ENCODE results near the gene SENP3. TPM values are rescaled to one million over a fixed set of nuclear protein-coding genes. Genes with fewer than 3 reads are reported as not detected.

Gene SENP3
- total and polyA plus RNA-seq, 4 donors = 4.9 to 29.2 (median 19.7) TPM

DNA sequence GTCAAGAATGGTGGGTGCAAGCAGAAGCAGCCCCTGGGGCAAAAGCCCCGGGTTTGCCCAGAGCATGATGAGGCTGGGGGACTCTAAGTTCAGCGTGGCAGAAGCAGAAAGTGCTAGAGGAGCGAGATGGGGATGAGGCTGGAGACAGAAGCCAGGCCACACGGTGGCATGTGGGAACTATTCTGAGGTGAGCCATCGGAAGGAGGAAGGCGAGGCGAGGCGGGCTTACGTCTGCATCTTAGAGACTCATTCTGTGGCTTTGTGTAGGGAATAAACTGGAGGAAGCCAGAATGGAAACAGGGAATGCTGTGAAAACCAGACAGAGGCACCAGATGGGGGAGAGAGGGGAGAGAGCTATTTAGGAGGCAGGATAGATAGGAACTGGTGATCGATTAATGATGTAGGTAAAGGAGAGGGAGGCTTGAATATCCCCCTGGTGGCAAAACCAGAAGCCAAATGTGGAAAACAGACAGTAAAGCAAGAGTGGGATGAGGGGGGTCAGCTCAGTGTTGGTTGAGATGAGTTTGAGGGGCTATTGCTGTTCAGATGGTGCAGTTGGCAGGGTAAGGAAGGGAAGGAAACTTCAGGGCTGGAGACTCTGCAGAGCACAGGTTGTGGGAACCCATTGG is 6.3 kb upstream of the SENP3 start:
- Histone ChIP-seq H3K9me3 (ENCODE audit: control insufficient read depth in 4 of 4, low read length in 3 of 4) (no peaks in the 10 kb centered on the region), H3K36me3 (ENCODE audit: control insufficient read depth in 4 of 4, insufficient read depth in 3 of 4, low read depth in 1 of 4, low read length in 3 of 4) (no peaks in the 10 kb centered on the region), H3K9ac (ENCODE audit: low read depth in 1 of 2, low read length in 2 of 2) (no peak overlapping the region), H3K4me1 (ENCODE audit: control insufficient read depth in 4 of 4, insufficient read depth in 4 of 4, low read length in 3 of 4) (peaks cover 8 to 31% (median 20%) of the 10 kb centered on the region in 4 donors), H3K4me3 (ENCODE audit: low read depth in 1 of 3, low read length in 3 of 3) (no peak overlapping the region), H3K27me3 (ENCODE audit: control insufficient read depth in 4 of 4, insufficient read depth in 4 of 4, low read length in 3 of 4) (no peaks in the 10 kb centered on the region), H3K27ac (ENCODE audit: low read depth in 1 of 2, low read length in 2 of 2) (no peak overlapping the region)
- DNase-seq (ENCODE audit: low spot score) = no peak
- TF ChIP-seq YY1 (IDR thresholded peaks at IDR 0.05) = no peak
- TF ChIP-seq, protein P1, sequence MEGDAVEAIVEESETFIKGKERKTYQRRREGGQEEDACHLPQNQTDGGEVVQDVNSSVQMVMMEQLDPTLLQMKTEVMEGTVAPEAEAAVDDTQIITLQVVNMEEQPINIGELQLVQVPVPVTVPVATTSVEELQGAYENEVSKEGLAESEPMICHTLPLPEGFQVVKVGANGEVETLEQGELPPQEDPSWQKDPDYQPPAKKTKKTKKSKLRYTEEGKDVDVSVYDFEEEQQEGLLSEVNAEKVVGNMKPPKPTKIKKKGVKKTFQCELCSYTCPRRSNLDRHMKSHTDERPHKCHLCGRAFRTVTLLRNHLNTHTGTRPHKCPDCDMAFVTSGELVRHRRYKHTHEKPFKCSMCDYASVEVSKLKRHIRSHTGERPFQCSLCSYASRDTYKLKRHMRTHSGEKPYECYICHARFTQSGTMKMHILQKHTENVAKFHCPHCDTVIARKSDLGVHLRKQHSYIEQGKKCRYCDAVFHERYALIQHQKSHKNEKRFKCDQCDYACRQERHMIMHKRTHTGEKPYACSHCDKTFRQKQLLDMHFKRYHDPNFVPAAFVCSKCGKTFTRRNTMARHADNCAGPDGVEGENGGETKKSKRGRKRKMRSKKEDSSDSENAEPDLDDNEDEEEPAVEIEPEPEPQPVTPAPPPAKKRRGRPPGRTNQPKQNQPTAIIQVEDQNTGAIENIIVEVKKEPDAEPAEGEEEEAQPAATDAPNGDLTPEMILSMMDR (IDR thresholded peaks at IDR 0.05; ENCODE audit: low read depth, low read length, missing input control) = no peak
- no peak for TF ChIP-seq GABPA (IDR thresholded peaks at IDR 0.05 in 1 of 2, conservative IDR thresholded peaks at IDR 0.05 in 1 of 2)
- TF ChIP-seq, protein P2, sequence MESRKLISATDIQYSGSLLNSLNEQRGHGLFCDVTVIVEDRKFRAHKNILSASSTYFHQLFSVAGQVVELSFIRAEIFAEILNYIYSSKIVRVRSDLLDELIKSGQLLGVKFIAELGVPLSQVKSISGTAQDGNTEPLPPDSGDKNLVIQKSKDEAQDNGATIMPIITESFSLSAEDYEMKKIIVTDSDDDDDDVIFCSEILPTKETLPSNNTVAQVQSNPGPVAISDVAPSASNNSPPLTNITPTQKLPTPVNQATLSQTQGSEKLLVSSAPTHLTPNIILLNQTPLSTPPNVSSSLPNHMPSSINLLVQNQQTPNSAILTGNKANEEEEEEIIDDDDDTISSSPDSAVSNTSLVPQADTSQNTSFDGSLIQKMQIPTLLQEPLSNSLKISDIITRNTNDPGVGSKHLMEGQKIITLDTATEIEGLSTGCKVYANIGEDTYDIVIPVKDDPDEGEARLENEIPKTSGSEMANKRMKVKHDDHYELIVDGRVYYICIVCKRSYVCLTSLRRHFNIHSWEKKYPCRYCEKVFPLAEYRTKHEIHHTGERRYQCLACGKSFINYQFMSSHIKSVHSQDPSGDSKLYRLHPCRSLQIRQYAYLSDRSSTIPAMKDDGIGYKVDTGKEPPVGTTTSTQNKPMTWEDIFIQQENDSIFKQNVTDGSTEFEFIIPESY (IDR thresholded peaks at IDR 0.05) = no peak
- TF ChIP-seq, protein P3, sequence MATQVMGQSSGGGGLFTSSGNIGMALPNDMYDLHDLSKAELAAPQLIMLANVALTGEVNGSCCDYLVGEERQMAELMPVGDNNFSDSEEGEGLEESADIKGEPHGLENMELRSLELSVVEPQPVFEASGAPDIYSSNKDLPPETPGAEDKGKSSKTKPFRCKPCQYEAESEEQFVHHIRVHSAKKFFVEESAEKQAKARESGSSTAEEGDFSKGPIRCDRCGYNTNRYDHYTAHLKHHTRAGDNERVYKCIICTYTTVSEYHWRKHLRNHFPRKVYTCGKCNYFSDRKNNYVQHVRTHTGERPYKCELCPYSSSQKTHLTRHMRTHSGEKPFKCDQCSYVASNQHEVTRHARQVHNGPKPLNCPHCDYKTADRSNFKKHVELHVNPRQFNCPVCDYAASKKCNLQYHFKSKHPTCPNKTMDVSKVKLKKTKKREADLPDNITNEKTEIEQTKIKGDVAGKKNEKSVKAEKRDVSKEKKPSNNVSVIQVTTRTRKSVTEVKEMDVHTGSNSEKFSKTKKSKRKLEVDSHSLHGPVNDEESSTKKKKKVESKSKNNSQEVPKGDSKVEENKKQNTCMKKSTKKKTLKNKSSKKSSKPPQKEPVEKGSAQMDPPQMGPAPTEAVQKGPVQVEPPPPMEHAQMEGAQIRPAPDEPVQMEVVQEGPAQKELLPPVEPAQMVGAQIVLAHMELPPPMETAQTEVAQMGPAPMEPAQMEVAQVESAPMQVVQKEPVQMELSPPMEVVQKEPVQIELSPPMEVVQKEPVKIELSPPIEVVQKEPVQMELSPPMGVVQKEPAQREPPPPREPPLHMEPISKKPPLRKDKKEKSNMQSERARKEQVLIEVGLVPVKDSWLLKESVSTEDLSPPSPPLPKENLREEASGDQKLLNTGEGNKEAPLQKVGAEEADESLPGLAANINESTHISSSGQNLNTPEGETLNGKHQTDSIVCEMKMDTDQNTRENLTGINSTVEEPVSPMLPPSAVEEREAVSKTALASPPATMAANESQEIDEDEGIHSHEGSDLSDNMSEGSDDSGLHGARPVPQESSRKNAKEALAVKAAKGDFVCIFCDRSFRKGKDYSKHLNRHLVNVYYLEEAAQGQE (IDR thresholded peaks at IDR 0.05) = no peak
- TF ChIP-seq RAD21 (IDR thresholded peaks at IDR 0.05) = no peak
- TF ChIP-seq NR2F2 (IDR thresholded peaks at IDR 0.05) = no peak
- TF ChIP-seq FOXA2 (IDR thresholded peaks at IDR 0.05) = no peak
- no peak for TF ChIP-seq EGR1 (IDR thresholded peaks at IDR 0.05; ENCODE audit: low read depth in 2 of 2)
- TF ChIP-seq, protein P4, sequence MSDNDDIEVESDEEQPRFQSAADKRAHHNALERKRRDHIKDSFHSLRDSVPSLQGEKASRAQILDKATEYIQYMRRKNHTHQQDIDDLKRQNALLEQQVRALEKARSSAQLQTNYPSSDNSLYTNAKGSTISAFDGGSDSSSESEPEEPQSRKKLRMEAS (IDR thresholded peaks at IDR 0.05) = no peak
- TF ChIP-seq TAF1 (conservative IDR thresholded peaks at IDR 0.05) = no peak
- no peak for TF ChIP-seq FOXA1 (IDR thresholded peaks at IDR 0.05)
- no peak for TF ChIP-seq SP1 (IDR thresholded peaks at IDR 0.05)
- TF ChIP-seq HNF4A (conservative IDR thresholded peaks at IDR 0.05) = no peak
- TF ChIP-seq JUND (IDR thresholded peaks at IDR 0.05) = no peak
- no peak for TF ChIP-seq HNF4G (IDR thresholded peaks at IDR 0.05)
- TF ChIP-seq, protein P5, sequence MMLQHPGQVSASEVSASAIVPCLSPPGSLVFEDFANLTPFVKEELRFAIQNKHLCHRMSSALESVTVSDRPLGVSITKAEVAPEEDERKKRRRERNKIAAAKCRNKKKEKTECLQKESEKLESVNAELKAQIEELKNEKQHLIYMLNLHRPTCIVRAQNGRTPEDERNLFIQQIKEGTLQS (IDR thresholded peaks at IDR 0.05) = no peak
- TF ChIP-seq RXRA (IDR thresholded peaks at IDR 0.05) = no peak
- 84% methylated on average over 10 of the region's 10 CpGs for WGBS

Measured in liver (tissue), 9 donors.